ENCODE data around the gene SEPTIN14. TPM values are rescaled to one million over a fixed set of nuclear protein-coding genes. Genes with fewer than 3 reads are reported as not detected.

Gene SEPTIN14
- polyA plus RNA-seq, 2 of the 4 experiments (the other 2 are of a cell fraction) = 0.01 TPM; not detected in 1

DNA sequence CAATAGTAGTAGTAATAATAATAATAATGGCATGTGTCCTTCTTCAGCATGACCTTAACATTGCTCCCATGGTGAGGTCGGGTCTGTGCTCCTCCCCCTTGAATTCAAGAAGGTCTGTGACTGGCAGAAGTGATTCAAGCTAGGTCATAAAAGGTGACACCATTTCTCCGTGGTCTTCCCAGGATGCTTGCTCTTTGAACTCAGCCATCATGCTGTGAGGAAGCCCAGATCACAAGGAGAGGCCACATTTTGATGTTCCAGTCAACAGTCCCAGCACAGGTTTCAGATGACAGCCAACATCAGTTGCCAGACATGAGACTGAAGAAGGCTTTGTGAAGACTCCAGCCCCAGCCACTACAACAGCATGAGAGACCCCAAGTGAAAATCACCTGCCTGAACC lies 83.9 kb downstream of the SEPTIN14 start:
- H3K4me2 ChIP-seq = no peak overlapping the region
- POLR2A ChIA-PET = no interaction called here
- CTCF ChIA-PET = no interaction called here
- ATAC-seq (no peak), DNase-seq (ENCODE audit: low read depth in 1 of 2, low spot score in 1 of 2) (no peak), FAIRE-seq (no peak)
- TF ChIP-seq MYC (IDR thresholded peaks at IDR 0.05; ENCODE audit: borderline replicate concordance, low read length) (no peak), HOXB5 (CRISPR knock-in tag; IDR thresholded peaks at IDR 0.05) (no peak), RAD21 (conservative IDR thresholded peaks at IDR 0.05 in 1 of 2, IDR thresholded peaks at IDR 0.05 in 1 of 2) (no peak)
- TF ChIP-seq, protein P1, sequence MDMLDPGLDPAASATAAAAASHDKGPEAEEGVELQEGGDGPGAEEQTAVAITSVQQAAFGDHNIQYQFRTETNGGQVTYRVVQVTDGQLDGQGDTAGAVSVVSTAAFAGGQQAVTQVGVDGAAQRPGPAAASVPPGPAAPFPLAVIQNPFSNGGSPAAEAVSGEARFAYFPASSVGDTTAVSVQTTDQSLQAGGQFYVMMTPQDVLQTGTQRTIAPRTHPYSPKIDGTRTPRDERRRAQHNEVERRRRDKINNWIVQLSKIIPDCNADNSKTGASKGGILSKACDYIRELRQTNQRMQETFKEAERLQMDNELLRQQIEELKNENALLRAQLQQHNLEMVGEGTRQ (IDR thresholded peaks at IDR 0.05) = no peak
- H3K4me1 ChIP-seq = no peaks in the 10 kb centered on the region
- no peaks in the 10 kb centered on the region for H3K9me3 ChIP-seq
- H3K4me3 ChIP-seq = no peak overlapping the region
- WGBS (ENCODE audit: missing lambda C conversion rate) = 0% methylated on average over 2 of the region's 2 CpGs
- no peak overlapping the region for H3K27ac ChIP-seq

DNA sequence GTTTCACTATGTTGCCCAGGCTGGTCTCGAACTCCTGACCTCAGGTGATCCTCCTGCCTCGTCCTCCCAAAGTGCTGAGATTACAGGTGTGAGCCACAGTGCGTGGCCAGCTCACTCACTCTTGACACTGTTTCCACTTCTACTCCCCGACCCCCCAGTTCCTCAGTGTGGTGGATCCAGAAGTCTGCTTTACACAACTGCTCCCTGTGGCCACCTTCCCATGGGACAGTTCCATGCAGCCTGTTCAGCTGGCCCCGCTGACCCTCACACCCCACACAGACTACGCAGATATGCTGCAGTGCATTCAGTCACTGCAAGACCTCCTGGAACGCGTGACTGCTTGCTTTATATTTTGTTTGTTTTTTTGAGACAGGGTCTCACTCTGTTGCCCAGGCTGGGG lies 86.4 kb downstream of the SEPTIN14 start:
- no peak for ATAC-seq

More for the DNA sequence above, 86.4 kb downstream of the SEPTIN14 start:
- Histone ChIP-seq H3K4me1 (no peaks in the 10 kb centered on the region), H3K4me2 (no peak overlapping the region), H3K9me3 (no peaks in the 10 kb centered on the region), H3K4me3 (no peak overlapping the region), H3K27ac (no peak overlapping the region)
- DNase-seq (ENCODE audit: low read depth in 1 of 2, low spot score in 1 of 2) (no peak), FAIRE-seq (no peak)
- CTCF ChIA-PET = interaction anchor here (0.7 kb wide), 1 partner anchor 453 kb away, joined by 4 read pairs; no protein-coding TSS in a partner anchor
- POLR2A ChIA-PET = no interaction called here
- TF ChIP-seq, protein P2, sequence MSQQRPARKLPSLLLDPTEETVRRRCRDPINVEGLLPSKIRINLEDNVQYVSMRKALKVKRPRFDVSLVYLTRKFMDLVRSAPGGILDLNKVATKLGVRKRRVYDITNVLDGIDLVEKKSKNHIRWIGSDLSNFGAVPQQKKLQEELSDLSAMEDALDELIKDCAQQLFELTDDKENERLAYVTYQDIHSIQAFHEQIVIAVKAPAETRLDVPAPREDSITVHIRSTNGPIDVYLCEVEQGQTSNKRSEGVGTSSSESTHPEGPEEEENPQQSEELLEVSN (IDR thresholded peaks at IDR 0.05; ENCODE audit: borderline replicate concordance, low read depth) = no peak
- TF ChIP-seq SREBF2 (IDR thresholded peaks at IDR 0.05) (no peak), HOXB13 (CRISPR knock-in tag; IDR thresholded peaks at IDR 0.05; ENCODE audit: low read depth) (no peak), CEBPB (IDR thresholded peaks at IDR 0.05) (no peak), HOXB5 (CRISPR knock-in tag; IDR thresholded peaks at IDR 0.05) (no peak), GATA3 (IDR thresholded peaks at IDR 0.05; ENCODE audit: borderline replicate concordance) (no peak), MAFK (IDR thresholded peaks at IDR 0.05; ENCODE audit: partially characterized antibody) (no peak), FOSL2 (IDR thresholded peaks at IDR 0.05) (no peak), FOSL2 (CRISPR knock-in tag; IDR thresholded peaks at IDR 0.05) (no peak), RCOR1 (IDR thresholded peaks at IDR 0.05; ENCODE audit: low read depth, low read length) (no peak), RNF2 (IDR thresholded peaks at IDR 0.05; ENCODE audit: borderline replicate concordance, low read depth) (no peak), HDAC2 (IDR thresholded peaks at IDR 0.05) (no peak), NFE2L2 (conservative IDR thresholded peaks at IDR 0.05; ENCODE audit: low read length) (no peak), CBX8 (IDR thresholded peaks at IDR 0.05) (no peak), KDM5A (IDR thresholded peaks at IDR 0.05) (no peak)
- TF ChIP-seq, protein P3, sequence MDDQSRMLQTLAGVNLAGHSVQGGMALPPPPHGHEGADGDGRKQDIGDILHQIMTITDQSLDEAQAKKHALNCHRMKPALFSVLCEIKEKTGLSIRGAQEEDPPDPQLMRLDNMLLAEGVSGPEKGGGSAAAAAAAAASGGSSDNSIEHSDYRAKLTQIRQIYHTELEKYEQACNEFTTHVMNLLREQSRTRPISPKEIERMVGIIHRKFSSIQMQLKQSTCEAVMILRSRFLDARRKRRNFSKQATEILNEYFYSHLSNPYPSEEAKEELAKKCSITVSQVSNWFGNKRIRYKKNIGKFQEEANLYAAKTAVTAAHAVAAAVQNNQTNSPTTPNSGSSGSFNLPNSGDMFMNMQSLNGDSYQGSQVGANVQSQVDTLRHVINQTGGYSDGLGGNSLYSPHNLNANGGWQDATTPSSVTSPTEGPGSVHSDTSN (IDR thresholded peaks at IDR 0.05) = no peak
- TF ChIP-seq, protein P1 (IDR thresholded peaks at IDR 0.05) = no peak
- TF ChIP-seq, protein P4, sequence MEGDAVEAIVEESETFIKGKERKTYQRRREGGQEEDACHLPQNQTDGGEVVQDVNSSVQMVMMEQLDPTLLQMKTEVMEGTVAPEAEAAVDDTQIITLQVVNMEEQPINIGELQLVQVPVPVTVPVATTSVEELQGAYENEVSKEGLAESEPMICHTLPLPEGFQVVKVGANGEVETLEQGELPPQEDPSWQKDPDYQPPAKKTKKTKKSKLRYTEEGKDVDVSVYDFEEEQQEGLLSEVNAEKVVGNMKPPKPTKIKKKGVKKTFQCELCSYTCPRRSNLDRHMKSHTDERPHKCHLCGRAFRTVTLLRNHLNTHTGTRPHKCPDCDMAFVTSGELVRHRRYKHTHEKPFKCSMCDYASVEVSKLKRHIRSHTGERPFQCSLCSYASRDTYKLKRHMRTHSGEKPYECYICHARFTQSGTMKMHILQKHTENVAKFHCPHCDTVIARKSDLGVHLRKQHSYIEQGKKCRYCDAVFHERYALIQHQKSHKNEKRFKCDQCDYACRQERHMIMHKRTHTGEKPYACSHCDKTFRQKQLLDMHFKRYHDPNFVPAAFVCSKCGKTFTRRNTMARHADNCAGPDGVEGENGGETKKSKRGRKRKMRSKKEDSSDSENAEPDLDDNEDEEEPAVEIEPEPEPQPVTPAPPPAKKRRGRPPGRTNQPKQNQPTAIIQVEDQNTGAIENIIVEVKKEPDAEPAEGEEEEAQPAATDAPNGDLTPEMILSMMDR (IDR thresholded peaks at IDR 0.05) = no peak
- TF ChIP-seq, protein P5, sequence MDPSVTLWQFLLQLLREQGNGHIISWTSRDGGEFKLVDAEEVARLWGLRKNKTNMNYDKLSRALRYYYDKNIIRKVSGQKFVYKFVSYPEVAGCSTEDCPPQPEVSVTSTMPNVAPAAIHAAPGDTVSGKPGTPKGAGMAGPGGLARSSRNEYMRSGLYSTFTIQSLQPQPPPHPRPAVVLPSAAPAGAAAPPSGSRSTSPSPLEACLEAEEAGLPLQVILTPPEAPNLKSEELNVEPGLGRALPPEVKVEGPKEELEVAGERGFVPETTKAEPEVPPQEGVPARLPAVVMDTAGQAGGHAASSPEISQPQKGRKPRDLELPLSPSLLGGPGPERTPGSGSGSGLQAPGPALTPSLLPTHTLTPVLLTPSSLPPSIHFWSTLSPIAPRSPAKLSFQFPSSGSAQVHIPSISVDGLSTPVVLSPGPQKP (IDR thresholded peaks at IDR 0.05; ENCODE audit: low read depth, low read length) = no peak
- WGBS (ENCODE audit: missing lambda C conversion rate) = 47% methylated on average over 8 of the region's 8 CpGs

Measured in A549 (cell line).